ENCODE measurements around the gene GPN3. TPM values are rescaled to one million over a fixed set of nuclear protein-coding genes. Genes with fewer than 3 reads are reported as not detected.

Gene GPN3
- total RNA-seq, 1 experiment from 2014 or later: 39.0 TPM

GRCh38 chr12:110513842-110514241 is 45.8 kb upstream of the GPN3 start:
- Mint-ChIP-seq H3K4me3 (ENCODE audit: unreplicated experiment) (no peak overlapping the region), H3K9me3 (ENCODE audit: unreplicated experiment) (no peaks in the 10 kb centered on the region), H3K27ac (ENCODE audit: unreplicated experiment) (no peak overlapping the region), H3K4me1 (ENCODE audit: low read depth, unreplicated experiment) (no peaks in the 10 kb centered on the region), H3K36me3 (ENCODE audit: insufficient read depth, unreplicated experiment) (no peaks in the 10 kb centered on the region), H3K27me3 (ENCODE audit: insufficient read depth, unreplicated experiment) (no peaks in the 10 kb centered on the region)
- TF ChIP-seq CTCF (IDR thresholded peaks at IDR 0.05; ENCODE audit: insufficient read depth in 1 of 2, low read depth in 1 of 2, low read length in 1 of 2, severe bottlenecking in 1 of 2, unreplicated experiment in 1 of 2): no peak
- ChIA-PET CTCF (interaction anchor here (0.6 to 0.8 kb wide), 2 partner anchors 45 to 87 kb away, joined by 3 read pairs; partner anchors contain the start of gene FAM216A), POLR2A (no interaction called here)
- no peaks in the 10 kb centered on the region for H3K36me3 ChIP-seq (ENCODE audit: control insufficient read depth, insufficient read depth, low read length)
- no peaks in the 10 kb centered on the region for H3K4me1 ChIP-seq
- no peaks in the 10 kb centered on the region for H3K27me3 ChIP-seq (replicated peaks; ENCODE audit: control insufficient read depth, insufficient read depth, low read length)
- BruUV-seq (replicated peaks): no TSS peak
- intact Hi-C loops (cut with micrococcal nuclease; ENCODE audit: unreplicated experiment): loop anchor here (5.0 kb wide), 1 partner anchor 183 kb away; no protein-coding TSS in a partner anchor
- no peaks in the 10 kb centered on the region for H3K9me3 ChIP-seq
- no peak overlapping the region for H3K4me3 ChIP-seq (ENCODE audit: low read depth, low read length)
- no peak for DNase-seq

- no peak for TF ChIP-seq CTCF (IDR thresholded peaks at IDR 0.05; ENCODE audit: insufficient read depth in 1 of 2, low read depth in 1 of 2, low read length in 1 of 2, severe bottlenecking in 1 of 2, unreplicated experiment in 1 of 2)
- no peak for DNase-seq
- Histone ChIP-seq H3K9me3 (no peaks in the 10 kb centered on the region), H3K4me3 (ENCODE audit: low read depth, low read length) (no peak overlapping the region), H3K36me3 (ENCODE audit: control insufficient read depth, insufficient read depth, low read length) (no peaks in the 10 kb centered on the region), H3K4me1 (no peaks in the 10 kb centered on the region), H3K27me3 (replicated peaks; ENCODE audit: control insufficient read depth, insufficient read depth, low read length) (no peaks in the 10 kb centered on the region)
- Mint-ChIP-seq H3K4me1 (ENCODE audit: low read depth, unreplicated experiment) (no peaks in the 10 kb centered on the region), H3K27me3 (ENCODE audit: insufficient read depth, unreplicated experiment) (no peaks in the 10 kb centered on the region), H3K9me3 (ENCODE audit: unreplicated experiment) (no peaks in the 10 kb centered on the region), H3K36me3 (ENCODE audit: insufficient read depth, unreplicated experiment) (no peaks in the 10 kb centered on the region), H3K27ac (ENCODE audit: unreplicated experiment) (no peak overlapping the region), H3K4me3 (ENCODE audit: unreplicated experiment) (no peak overlapping the region)
- ChIA-PET POLR2A (no interaction called here), CTCF (no interaction called here)
- intact Hi-C loops (cut with micrococcal nuclease; ENCODE audit: unreplicated experiment): no loop called here
- BruUV-seq (replicated peaks): no TSS peak
Measured at GRCh38 chr12:110508071-110508586, 40.1 kb upstream of the GPN3 start.

GRCh38 chr12:110505332-110505731 is 37.3 kb upstream of the GPN3 start:
- Mint-ChIP-seq H3K27ac (ENCODE audit: unreplicated experiment) (no peak overlapping the region), H3K27me3 (ENCODE audit: insufficient read depth, unreplicated experiment) (no peaks in the 10 kb centered on the region), H3K36me3 (ENCODE audit: insufficient read depth, unreplicated experiment) (peaks cover 15% of the 10 kb centered on the region), H3K4me3 (ENCODE audit: unreplicated experiment) (no peak overlapping the region), H3K4me1 (ENCODE audit: low read depth, unreplicated experiment) (no peaks in the 10 kb centered on the region), H3K9me3 (ENCODE audit: unreplicated experiment) (no peaks in the 10 kb centered on the region)
- ChIA-PET CTCF (no interaction called here), POLR2A (interaction anchor here (0.5 kb wide), 1 partner anchor 74 kb away, joined by 3 read pairs; no protein-coding TSS in a partner anchor)
- intact Hi-C loops (cut with micrococcal nuclease; ENCODE audit: unreplicated experiment): no loop called here
- H3K4me1 ChIP-seq: peaks cover 6% of the 10 kb centered on the region
- no peak for TF ChIP-seq CTCF (IDR thresholded peaks at IDR 0.05; ENCODE audit: insufficient read depth in 1 of 2, low read depth in 1 of 2, low read length in 1 of 2, severe bottlenecking in 1 of 2, unreplicated experiment in 1 of 2)
- H3K9me3 ChIP-seq: no peaks in the 10 kb centered on the region
- BruUV-seq (replicated peaks): no TSS peak
- no peak for DNase-seq
- no peaks in the 10 kb centered on the region for H3K36me3 ChIP-seq (ENCODE audit: control insufficient read depth, insufficient read depth, low read length)
- no peaks in the 10 kb centered on the region for H3K27me3 ChIP-seq (replicated peaks; ENCODE audit: control insufficient read depth, insufficient read depth, low read length)
- no peak overlapping the region for H3K4me3 ChIP-seq (ENCODE audit: low read depth, low read length)

Data from Caco-2 (cell line).